K562 (cell line): ENCODE data around the gene VDAC1.

ENCODE experiments used
- ATF3 ChIP-seq, 2 experiments: fragments of 450-650 bp in 1 of 2; sonication (generic) in 1 of 2; formaldehyde crosslinking in 1 of 2; IDR thresholded peaks in 1 of 2; conservative IDR thresholded peaks in 1 of 2; 2 replicates each; pipeline versions ENCODE4 v1.6.1 to v1.8.1; 2016 to 2023; ENCODE audit warnings: mild to moderate bottlenecking in 2 of 2, moderate library complexity in 2 of 2, inconsistent platforms in 1 of 2, missing genetic modification reagents in 1 of 2
- CEBPZ ChIP-seq: fragments of 150-350 bp; IDR thresholded peaks from 2 replicates; pipeline ENCODE4 v1.6.1; 2014; ENCODE audit warnings: low read depth, mild to moderate bottlenecking, low read length, borderline replicate concordance
- CTCF ChIP-seq, 3 experiments: IDR thresholded peaks in 2 of 3; conservative IDR thresholded peaks in 1 of 3; 2 replicates each; pipeline ENCODE4 v1.5.1; 2011 to 2012; ENCODE audit warnings: low read length in 3 of 3, mild to moderate bottlenecking in 3 of 3, control low read depth in 2 of 3, improper control_type of control experiment in 1 of 3, inconsistent platforms in 1 of 3, low read depth in 1 of 3, mixed read lengths in 1 of 3, moderate library complexity in 1 of 3; ENCODE audit not compliant: insufficient read depth in 2 of 3
- EP300 ChIP-seq: IDR thresholded peaks from 2 replicates; pipeline ENCODE4 v1.6.1; 2012; ENCODE audit warnings: low read length, improper control_type of control experiment
- FOXK1 ChIP-seq: sonication (generic); formaldehyde crosslinking; IDR thresholded peaks from 2 replicates; pipeline ENCODE4 v1.8.0; 2022; ENCODE audit warnings: missing genetic modification reagents, mild to moderate bottlenecking, borderline replicate concordance
- FUS ChIP-seq: fragments of 200-400 bp; formaldehyde crosslinking; optimal IDR thresholded peaks from 2 replicates; pipeline ENCODE3; 2017; ENCODE audit warnings: low read depth, low read length
- HMGN3 ChIP-seq: IDR thresholded peaks from 2 replicates; pipeline ENCODE4 v1.6.1; 2011; ENCODE audit warnings: borderline replicate concordance, low read depth, mild to moderate bottlenecking, mixed read lengths, low read length; ENCODE audit not compliant: insufficient read length; ENCODE audit errors: extremely low read depth
- POLR2A ChIP-seq: fragments of 450-650 bp; conservative IDR thresholded peaks from 2 replicates; pipeline ENCODE4 v1.6.1; 2016
- RB1 ChIP-seq: fragments of 450-650 bp; IDR thresholded peaks from 2 replicates; pipeline ENCODE4 v1.6.1; 2017; ENCODE audit warnings: low read depth, mild to moderate bottlenecking
- RFX1 ChIP-seq: fragments of 450-650 bp; IDR thresholded peaks from 2 replicates; pipeline ENCODE4 v1.6.1; 2016; ENCODE audit warnings: mild to moderate bottlenecking, moderate library complexity
- ZNF263 ChIP-seq: sonication (generic); formaldehyde crosslinking; IDR thresholded peaks from 2 replicates; pipeline ENCODE4 v1.8.0; 2022; ENCODE audit warnings: mild to moderate bottlenecking, missing genetic modification reagents, borderline replicate concordance

GRCh38 chr5:133941456-133942196 lies 63.1 kb downstream of the VDAC1 start:
- TF ChIP-seq RFX1 = no peak
- no peak for TF ChIP-seq HMGN3
- TF ChIP-seq EP300 = no peak; the same call in 1 of the 2 replicates
- TF ChIP-seq CTCF (IDR thresholded peaks at IDR 0.05 in 2 of 3, conservative IDR thresholded peaks at IDR 0.05 in 1 of 3; ENCODE audit: insufficient read depth in 2 of 3, low read depth in 1 of 3, low read length in 3 of 3) = no peak
- TF ChIP-seq ZNF263 = no peak
- no peak for TF ChIP-seq RB1
- no peak for TF ChIP-seq ATF3 (IDR thresholded peaks at IDR 0.05)
- no peak for TF ChIP-seq ATF3 (CRISPR knock-in tag; conservative IDR thresholded peaks at IDR 0.05)
- no peak for TF ChIP-seq FOXK1
- TF ChIP-seq CEBPZ = no peak
- TF ChIP-seq FUS = no peak
- TF ChIP-seq POLR2A = no peak
